HG02973 (cell line): ENCODE data around the gene RPS6KL1.

ENCODE experiments used
- ATAC-seq: cut with Tn5 transposase; IDR thresholded peaks from one replicate; pipeline ENCODE4 v1.9.1; 2021; ENCODE audit warnings: moderate library complexity; ENCODE audit not compliant: unreplicated experiment

The RPS6KL1 gene

DNA sequence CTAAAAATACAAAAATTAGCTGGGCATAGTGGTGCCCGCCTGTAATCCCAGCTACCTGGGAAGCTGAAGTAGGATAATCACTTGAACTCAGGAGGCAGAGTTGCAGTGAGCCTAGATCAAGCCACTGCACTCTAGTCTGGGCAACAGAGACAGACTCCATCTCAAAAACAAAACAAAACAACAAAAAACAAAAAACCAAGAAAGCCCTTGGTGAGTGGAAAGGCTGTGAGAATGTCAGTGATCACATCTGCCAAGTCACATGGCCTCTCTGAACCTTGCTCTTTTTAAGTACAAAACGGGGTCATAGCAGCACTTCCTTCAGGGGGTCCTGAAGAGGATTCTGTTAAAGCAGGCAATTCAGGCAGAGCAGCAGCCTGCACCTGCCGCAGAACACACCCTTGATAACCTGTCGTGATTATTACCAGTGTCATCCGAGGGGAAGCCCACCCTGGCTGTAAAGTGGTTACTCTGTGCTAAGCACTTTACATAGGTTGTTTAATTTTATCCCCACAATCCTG, 9.6 kb downstream of the RPS6KL1 start:
- ATAC-seq, result no peak

- no peak for ATAC-seq
Measured at GRCh38 chr14:74912801-74913200, 10.3 kb downstream of the RPS6KL1 start.

DNA sequence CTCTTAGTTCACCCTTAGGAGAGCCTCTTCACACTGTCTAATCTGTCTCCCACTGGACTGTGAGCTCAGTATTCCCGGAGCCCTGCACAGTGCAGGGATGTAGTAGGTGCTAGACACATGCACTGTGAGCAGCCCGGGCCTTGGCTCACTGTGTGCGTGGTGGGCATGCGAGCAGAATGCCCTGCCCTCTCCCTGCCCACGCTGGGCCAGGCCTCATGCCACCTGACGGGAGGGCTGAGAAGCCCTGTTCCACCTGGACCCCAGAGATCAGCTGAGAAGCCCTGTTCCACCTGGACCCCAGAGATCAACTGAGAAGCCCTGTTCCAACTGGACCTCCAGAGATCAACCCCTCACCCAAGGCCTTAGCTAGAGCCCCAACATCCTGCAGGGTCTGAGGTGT, 10.9 kb downstream of the RPS6KL1 start:
- ATAC-seq, result no peak

DNA sequence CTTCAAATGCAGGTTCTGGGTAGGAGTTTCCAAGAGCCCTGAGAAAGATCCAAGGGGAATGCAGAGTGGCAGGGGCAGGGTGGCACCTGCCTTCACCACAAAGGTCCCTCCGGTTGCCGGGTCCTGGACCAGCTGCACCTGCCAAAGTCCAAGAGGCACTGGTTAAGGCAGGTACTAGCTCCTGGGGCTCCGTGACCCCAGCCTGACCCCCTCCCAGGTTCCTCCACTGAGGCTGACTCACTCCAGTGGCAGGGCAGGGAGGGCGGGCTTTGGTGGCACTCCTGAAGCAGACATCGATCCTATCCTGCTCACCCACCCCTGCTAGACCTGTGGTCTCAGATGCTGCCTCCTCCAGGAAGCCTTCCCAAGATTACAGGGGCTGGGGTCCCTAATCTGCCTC, 11.4 kb downstream of the RPS6KL1 start:
- no peak for ATAC-seq

DNA sequence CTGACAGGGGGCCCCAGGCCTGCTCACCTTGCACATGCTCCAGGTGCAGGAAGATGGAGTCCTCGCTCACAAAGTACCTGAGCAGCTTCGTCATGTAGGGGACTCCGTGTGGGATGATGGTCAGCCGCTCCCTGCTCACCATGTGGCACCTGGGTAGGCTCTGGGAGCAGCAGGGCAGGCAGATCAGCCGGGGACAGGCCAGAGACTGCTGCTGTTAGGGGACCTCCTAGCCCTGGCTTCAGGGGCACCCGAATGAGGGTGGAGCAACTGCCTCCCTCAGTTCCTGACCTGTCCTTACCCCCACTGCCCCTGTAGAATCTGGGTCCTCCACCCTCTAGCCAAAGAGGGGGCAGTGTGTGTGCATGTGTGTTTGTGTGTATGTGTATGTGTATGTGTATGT, 11.8 kb downstream of the RPS6KL1 start:
- no peak for ATAC-seq

DNA sequence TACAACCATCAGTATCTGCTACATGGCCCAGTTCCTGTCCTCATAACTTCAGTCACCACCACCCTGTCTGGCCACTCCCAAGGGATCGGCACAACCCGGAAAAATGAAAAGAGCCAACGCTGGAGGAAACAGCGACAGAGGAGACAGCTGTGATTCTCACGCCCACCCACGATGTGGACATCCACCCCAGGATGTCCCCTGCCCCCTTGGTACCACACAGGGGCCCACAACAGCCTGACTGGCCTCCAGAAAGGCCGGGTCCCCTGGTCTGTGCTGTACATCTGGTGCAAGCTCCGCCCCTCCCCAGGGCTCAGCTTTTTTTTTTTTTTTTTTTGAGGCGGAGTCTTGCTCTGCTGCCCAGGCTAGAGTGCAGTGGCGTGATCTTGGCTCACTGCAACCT, 12.5 kb downstream of the RPS6KL1 start:
- no peak for ATAC-seq

DNA sequence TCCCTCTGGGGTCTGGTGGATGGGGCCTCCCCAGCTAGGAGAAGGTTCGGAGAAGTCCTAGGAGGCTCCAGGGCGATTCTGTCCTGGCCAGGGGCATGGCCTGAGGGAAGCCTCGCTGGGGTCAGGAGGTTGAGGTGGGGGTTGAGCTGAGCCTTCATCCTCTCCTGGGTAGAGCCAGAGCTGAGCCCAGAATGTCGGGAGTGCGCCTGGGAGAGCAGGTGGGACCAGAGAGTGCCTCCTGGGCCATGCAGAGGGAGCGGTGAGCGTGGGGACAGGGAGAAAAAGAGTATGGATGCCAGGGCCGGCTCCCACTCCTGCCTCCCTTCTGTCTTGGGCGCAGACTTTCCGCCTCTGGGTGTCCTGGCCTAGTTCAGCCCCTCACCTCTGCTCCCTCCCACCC, 13.1 kb downstream of the RPS6KL1 start:
- no peak for ATAC-seq

DNA sequence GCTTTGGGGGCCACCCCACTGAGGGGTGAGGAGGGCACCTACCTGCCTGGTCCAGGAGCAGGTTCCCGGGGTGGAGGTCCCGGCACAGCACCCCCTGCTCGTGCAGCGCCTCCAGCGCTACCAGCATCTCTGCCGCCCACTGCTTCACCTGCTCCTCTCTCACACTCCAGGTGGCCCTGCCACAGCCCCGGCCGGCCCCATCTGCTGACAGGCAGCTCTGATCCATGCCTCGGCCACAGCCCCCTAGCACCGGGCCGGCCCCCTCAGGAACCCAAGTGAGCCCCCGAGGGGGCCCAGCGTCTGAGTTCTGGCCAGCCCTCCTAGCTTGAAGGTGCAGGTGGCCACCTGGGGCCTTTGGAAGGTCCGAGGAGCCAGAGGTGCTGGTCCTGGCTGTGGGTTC, 13.6 kb downstream of the RPS6KL1 start:
- ATAC-seq, result no peak

GRCh38 chr14:74908861-74909341, 14.2 kb downstream of the RPS6KL1 start:
- ATAC-seq, result no peak

GRCh38 chr14:74907744-74908143, 15.3 kb downstream of the RPS6KL1 start:
- ATAC-seq, result no peak

GRCh38 chr14:74906925-74907521, 16.0 kb downstream of the RPS6KL1 start:
- ATAC-seq, result no peak

- no peak for ATAC-seq
Measured at GRCh38 chr14:74905595-74906142, 17.4 kb downstream of the RPS6KL1 start.

- ATAC-seq, result no peak
Measured at GRCh38 chr14:74904635-74905503, 18.2 kb downstream of the RPS6KL1 start.

- no peak for ATAC-seq
Measured at GRCh38 chr14:74902941-74903705, 19.9 kb downstream of the RPS6KL1 start.

GRCh38 chr14:74898694-74899093, 24.4 kb downstream of the RPS6KL1 start:
- ATAC-seq, result no peak

GRCh38 chr14:74898083-74898482, 25.0 kb downstream of the RPS6KL1 start:
- no peak for ATAC-seq

GRCh38 chr14:74897642-74898041, 25.4 kb downstream of the RPS6KL1 start:
- no peak for ATAC-seq

DNA sequence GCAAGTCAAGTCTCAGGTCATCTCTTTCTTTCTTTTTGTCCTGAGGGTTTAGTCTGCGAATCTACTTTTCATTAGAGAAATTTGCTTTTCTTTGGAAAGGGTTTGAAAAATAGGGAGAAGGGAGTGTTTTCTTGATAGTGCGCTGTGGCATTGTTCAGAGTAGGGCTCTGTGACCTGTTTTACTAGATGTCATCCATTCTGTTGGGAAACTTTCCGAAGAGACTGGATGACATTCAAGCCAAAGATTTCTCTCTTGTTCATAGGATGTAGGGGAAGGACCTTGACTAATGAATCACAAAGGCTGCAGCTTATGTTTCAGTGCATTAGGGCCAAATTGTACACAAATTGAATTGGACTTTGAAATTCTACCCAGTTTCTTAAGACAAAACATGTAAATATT, 26.7 kb downstream of the RPS6KL1 start:
- no peak for ATAC-seq

DNA sequence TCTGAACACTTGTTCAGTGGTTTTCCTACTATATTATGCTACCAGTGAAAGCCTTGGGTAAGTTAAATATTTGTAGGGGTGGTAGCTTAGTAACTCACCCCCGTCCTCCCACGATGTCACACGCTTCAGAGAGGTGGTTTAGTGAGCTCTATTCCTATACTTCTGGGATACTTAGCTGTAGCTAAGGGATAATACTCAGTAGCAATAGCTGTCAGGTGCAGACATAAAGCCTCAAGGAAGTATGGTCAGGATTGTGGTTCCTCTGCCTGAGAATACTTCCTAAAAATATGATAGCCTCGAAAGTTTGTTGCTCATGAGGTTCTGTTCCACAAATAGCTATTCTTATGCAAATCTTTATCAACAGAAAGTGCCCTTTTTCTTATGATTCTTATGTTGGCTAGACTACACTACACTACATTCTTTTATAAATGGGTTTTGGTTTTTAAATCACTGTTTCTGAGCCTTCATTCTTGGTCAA, 29.4 kb downstream of the RPS6KL1 start:
- ATAC-seq, result peak; percentile 56

DNA sequence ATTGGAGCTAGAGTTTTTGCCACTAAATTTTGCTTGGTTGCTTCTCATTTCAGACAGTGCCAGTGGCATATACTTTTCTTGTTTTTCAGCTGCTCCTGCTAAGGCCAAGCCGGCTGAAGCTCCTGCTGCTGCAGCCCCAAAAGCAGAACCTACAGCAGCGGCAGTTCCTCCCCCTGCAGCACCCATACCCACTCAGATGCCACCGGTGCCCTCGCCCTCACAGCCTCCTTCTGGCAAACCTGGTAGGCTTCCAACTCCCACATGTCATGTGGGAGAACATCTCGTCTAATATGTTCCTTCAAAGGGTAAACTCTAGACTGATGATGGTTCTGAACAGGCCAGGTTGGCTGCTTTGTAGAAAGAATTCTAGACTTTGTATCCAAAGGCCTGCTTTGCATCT, 30.3 kb downstream of the RPS6KL1 start:
- ATAC-seq, result no peak

DNA sequence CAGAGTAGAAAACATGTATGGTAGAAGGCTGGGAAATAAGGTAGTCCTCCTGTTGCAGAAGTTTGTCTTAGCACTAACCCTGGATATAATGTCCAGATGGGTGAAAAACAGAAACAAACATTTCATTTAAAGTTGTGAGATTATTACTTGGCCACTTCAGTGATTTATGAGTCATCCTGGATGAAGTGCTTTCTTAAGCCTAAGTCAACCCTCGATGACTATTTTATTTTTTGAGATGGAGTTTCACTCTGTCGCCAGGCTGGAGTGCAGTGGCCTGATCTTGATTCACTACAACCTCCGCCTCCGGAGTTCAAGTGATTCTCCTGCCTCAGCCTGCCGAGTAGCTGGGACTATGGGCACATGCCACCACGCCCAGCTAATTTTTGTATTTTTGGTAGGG, 31.2 kb downstream of the RPS6KL1 start:
- ATAC-seq, result no peak
